Thymus (tissue), 11 donors: ENCODE data around the gene CNTN1. TPM values are rescaled to one million over a fixed set of nuclear protein-coding genes. Genes with fewer than 3 reads are reported as not detected.

Experiments used
- DNase-seq, 9 donors: peaks; one replicate each; pipeline ENCODE4 v3.0.0-alpha.2; 2013; ENCODE audit warnings: low spot score in 9 of 9, low read depth in 6 of 9, missing footprints in 1 of 9
- H3K27ac ChIP-seq, 2 donors: one replicate each; pipeline ENCODE4 v1.5.1; 2013; ENCODE audit warnings: control low read depth in 1 of 2, low read depth in 1 of 2, low read length in 1 of 2, mild to moderate bottlenecking in 1 of 2, moderate library complexity in 1 of 2
- H3K27me3 ChIP-seq, 2 donors: one replicate each; pipeline ENCODE4 v1.5.1; 2013; ENCODE audit warnings: low read length in 1 of 2; ENCODE audit not compliant: control insufficient read depth in 2 of 2, insufficient read depth in 1 of 2
- H3K36me3 ChIP-seq, 2 donors: one replicate each; pipeline ENCODE4 v1.5.1; 2013; ENCODE audit warnings: low read length in 1 of 2, mild to moderate bottlenecking in 1 of 2, moderate library complexity in 1 of 2; ENCODE audit not compliant: control insufficient read depth in 2 of 2, insufficient read depth in 2 of 2
- H3K4me1 ChIP-seq, 2 donors: one replicate each; pipeline ENCODE4 v1.5.1; 2013; ENCODE audit warnings: low read length in 2 of 2; ENCODE audit not compliant: control insufficient read depth in 2 of 2, insufficient read depth in 2 of 2
- H3K4me3 ChIP-seq, 2 donors: one replicate each; pipeline ENCODE4 v1.5.1; 2013; ENCODE audit warnings: low read length in 2 of 2, control low read depth in 1 of 2, mild to moderate bottlenecking in 1 of 2
- H3K9me3 ChIP-seq, 2 donors: one replicate each; pipeline ENCODE4 v1.5.1; 2013; ENCODE audit warnings: low read length in 1 of 2, mild to moderate bottlenecking in 1 of 2; ENCODE audit not compliant: control insufficient read depth in 2 of 2, insufficient read depth in 1 of 2
- WGBS: extraction: QIAGEN DNeasy Blood & Tissue Kit; methylation state at CpG from one replicate; pipeline ENCODE4 v1.1.7; 2013; 5-methylcytosine and 5-hydroxymethylcytosine counted together
- polyA plus RNA-seq: library from polyadenylated mRNA; stranded (reverse); fragments of 200-250 nt; gene quantifications from one replicate; pipeline ENCODE4 v1.2.3, GENCODE V29; 2013
- total RNA-seq: library from RNA; stranded (reverse); fragments of 120-200 nt; gene quantifications from one replicate; pipeline ENCODE4 v1.2.4, GENCODE V29; 2013
- donor health status: healthy.

CNTN1 gene
- total and polyA plus RNA-seq, 2 donors: 0.27 to 5.6 TPM

DNA sequence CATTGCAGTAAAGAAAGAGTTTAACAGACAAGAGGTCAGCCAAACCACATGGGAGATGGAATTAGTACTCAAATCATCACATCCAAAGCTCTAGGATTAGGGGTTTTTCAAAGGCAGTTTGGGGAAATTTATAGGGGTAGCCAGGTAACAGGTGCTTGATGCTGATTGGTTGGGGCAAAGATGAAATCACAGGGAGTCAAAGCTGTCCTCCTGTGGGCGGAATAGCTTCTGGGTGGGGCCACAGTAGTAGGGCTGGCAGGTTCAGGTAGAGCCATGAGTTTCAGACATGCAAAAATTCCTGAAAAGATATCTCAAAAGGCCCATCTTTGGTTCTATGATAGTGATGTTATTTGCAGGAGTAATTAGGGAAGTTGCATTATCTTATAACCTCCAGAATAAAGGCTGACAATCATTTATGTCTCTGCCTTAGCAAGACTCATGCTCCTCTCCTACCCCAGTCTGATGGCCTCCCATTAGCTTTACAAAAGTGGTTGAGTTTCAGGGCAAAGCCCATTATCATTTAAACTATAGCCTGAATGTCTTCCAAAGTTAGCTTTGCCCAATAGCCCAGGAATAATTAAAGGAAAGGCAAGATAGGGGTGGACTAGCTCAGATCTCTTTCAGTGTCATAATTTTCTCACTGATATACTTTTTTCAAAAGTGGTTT lies 42.1 kb upstream of the CNTN1 start:
- H3K27me3 ChIP-seq: no peaks in the 10 kb centered on the region
- 88% methylated on average over 1 of the region's 1 CpG for WGBS
- no peaks in the 10 kb centered on the region for H3K9me3 ChIP-seq
- DNase-seq: no peak
- no peaks in the 10 kb centered on the region for H3K36me3 ChIP-seq
- no peak overlapping the region for H3K4me3 ChIP-seq
- no peak overlapping the region for H3K27ac ChIP-seq
- no peaks in the 10 kb centered on the region for H3K4me1 ChIP-seq

DNA sequence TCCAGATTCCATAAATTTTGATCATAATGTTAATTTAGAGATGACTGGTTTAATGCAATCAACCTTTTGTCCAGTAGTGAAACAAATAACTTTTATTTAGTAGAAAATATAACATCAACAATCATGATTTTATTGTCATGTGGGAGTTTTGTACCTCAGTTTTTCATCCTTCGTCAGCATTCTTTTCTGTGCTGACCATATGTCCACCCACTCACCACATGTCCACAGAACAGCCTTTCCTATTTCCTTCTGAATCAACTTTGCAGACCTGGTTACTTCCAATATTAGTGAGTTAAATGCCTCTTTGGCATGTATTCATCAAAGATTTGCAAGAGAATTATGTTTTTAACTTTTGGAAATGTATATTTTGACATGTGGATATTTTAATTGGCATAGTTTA lies 36.8 kb upstream of the CNTN1 start:
- H3K27me3 ChIP-seq: no peaks in the 10 kb centered on the region
- DNase-seq: no peak
- H3K4me3 ChIP-seq: no peak overlapping the region
- no peaks in the 10 kb centered on the region for H3K36me3 ChIP-seq
- H3K4me1 ChIP-seq: no peaks in the 10 kb centered on the region
- no peaks in the 10 kb centered on the region for H3K9me3 ChIP-seq
- no peak overlapping the region for H3K27ac ChIP-seq
- 92% methylated on average over 1 of the region's 1 CpG for WGBS

DNA sequence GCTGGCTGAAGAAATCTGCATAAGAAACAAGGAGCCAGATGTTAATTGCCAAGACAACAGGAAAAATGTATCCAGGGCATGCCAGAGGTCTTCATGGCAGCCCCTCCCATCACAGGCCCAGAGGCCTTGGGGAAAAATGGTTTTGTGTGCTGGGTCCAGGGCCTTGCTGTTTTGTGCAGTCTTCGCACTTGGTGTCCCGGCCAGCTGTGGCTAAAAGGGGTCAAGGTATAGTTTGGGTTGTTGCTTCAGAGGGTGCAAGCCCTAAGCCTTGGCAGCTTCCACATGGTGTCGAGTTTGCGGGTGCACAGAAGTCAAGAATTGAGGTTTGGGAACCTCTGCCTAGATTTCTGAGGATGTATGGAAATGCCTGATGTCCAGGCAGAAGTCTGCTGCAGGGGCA lies 29.9 kb upstream of the CNTN1 start:
- peaks cover 0 to 6% of the 10 kb centered on the region in 2 donors for H3K9me3 ChIP-seq
- WGBS: 96% methylated on average over 4 of the region's 4 CpGs
- H3K27ac ChIP-seq: no peak overlapping the region
- no peak for DNase-seq
- no peak overlapping the region for H3K4me3 ChIP-seq
- H3K4me1 ChIP-seq: no peaks in the 10 kb centered on the region
- no peaks in the 10 kb centered on the region for H3K27me3 ChIP-seq
- no peaks in the 10 kb centered on the region for H3K36me3 ChIP-seq

DNA sequence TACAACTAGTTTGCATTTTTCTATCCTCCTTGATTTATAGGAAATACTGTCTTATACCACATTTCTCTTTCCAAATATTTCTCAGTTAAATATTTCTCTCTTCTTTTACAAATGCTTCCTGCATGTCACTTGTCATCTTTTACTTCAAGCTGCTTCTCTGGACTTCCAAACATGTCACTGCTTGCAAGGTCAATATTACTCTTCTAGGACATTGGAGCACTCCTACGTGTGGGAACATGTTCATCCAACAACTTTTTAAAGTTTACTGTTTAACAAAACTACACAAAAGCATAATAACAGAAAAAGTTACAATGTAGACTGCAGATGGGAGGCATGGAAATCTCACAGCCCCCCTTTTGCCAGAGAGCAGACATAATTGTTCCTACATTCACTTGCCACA lies 28.5 kb upstream of the CNTN1 start:
- DNase-seq: no peak
- Histone ChIP-seq H3K9me3 (peaks cover 0 to 6% of the 10 kb centered on the region in 2 donors), H3K27ac (no peak overlapping the region), H3K4me1 (no peaks in the 10 kb centered on the region), H3K36me3 (no peaks in the 10 kb centered on the region), H3K4me3 (no peak overlapping the region), H3K27me3 (no peaks in the 10 kb centered on the region)
- 91% methylated on average over 1 of the region's 1 CpG for WGBS

DNA sequence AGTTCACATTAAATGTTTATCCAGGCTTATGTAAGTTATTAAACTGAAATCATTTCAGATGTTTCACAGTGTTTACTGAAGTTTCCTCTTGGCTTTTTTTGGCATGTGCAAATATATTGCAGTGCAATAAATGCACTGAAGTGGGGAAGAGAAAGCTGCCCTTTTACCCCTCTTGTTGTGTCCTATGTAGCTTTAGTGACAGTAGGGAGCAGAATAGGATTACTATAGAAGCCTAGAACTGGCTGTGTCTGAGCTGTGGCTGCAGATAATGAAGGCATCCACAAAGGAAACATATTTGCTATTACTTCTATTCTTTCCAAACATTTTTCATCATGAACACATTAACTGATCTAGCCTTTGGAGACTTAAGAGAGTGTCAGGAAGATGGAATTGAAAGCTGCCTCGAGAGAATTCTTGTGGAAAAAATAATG lies 24.1 kb upstream of the CNTN1 start:
- Histone ChIP-seq H3K27me3 (no peaks in the 10 kb centered on the region), H3K9me3 (no peaks in the 10 kb centered on the region), H3K4me3 (no peak overlapping the region), H3K36me3 (no peaks in the 10 kb centered on the region), H3K27ac (no peak overlapping the region), H3K4me1 (no peaks in the 10 kb centered on the region)
- DNase-seq: no peak
- 64% methylated on average over 1 of the region's 1 CpG for WGBS

DNA sequence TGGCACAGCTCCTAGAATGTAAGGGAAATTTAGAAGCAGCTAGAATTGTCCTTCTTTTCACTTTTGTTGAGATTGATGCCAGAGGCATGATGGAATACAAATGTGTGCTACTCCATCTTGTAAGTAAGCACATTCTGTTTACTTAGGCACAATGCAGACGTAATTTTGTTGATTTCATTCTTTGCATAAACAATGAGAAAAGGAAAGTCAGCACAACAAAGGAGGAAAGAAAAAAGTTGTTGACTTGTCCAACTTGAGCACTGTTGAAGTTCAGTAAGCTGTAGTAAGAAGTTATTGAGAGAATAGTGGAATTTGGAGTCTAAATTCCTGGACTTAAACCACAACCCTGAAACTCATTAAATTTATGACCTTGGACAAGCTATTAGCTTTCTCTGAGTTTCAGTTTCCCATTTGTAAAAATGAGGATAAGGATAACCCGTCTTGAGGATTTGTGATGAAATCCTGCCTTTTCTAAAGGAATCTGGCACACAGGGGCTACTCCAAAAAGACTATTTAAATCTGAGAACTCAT lies 19.4 kb upstream of the CNTN1 start:
- H3K27me3 ChIP-seq: no peaks in the 10 kb centered on the region
- no peaks in the 10 kb centered on the region for H3K9me3 ChIP-seq
- no peak overlapping the region for H3K27ac ChIP-seq
- DNase-seq: peak in 1 of 9 donors; percentile 1
- 48% methylated on average over 2 of the region's 2 CpGs for WGBS
- no peak overlapping the region for H3K4me3 ChIP-seq
- no peaks in the 10 kb centered on the region for H3K36me3 ChIP-seq
- H3K4me1 ChIP-seq: no peaks in the 10 kb centered on the region

DNA sequence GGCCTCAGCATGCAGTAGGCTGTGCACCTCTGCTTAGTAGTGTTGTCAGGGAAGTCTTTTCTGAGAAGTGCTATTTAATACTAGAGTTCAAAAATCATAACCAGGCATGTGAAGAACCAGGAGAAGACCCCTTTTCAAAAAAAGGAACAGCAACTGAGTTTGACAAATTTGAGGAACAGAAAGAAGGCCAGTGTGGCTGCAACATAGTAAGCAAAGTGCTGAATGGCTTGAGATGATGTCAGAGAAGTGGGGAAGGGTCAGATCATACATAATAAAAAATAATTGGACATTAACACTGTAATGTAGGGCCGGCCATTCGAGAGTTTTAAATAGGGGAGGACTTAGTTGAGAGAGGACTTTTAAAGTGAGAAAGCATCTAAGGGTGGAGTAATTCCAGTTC lies 11.1 kb upstream of the CNTN1 start:
- H3K9me3 ChIP-seq: no peaks in the 10 kb centered on the region
- no peaks in the 10 kb centered on the region for H3K4me1 ChIP-seq
- H3K36me3 ChIP-seq: no peaks in the 10 kb centered on the region
- H3K27ac ChIP-seq: no peak overlapping the region
- H3K27me3 ChIP-seq: no peaks in the 10 kb centered on the region
- DNase-seq: no peak
- WGBS: 98% methylated on average over 2 of the region's 2 CpGs
- no peak overlapping the region for H3K4me3 ChIP-seq

DNA sequence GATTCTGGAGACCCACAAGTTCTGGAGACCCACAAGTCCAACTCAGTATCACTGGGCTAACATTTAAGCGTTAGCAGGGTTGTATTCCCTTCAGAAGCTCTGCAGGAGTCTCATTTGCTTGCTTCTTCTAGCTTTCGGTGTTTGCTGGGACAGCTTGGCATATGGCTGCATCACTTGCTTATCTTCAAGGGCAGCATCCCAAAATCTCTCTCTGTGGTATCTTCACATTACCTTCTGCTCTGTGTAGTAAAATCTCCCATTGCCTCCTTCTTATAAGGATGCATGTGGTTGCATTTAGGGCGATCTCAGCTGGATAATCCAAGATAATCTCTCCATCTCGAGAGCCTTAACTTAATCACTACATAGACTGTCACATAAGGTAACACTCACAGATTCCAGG lies 7.3 kb upstream of the CNTN1 start:
- no peak for DNase-seq
- Histone ChIP-seq H3K9me3 (no peaks in the 10 kb centered on the region), H3K4me3 (no peak overlapping the region), H3K27ac (no peak overlapping the region), H3K27me3 (no peaks in the 10 kb centered on the region), H3K4me1 (no peaks in the 10 kb centered on the region), H3K36me3 (no peaks in the 10 kb centered on the region)
- WGBS: 84% methylated on average over 4 of the region's 4 CpGs

DNA sequence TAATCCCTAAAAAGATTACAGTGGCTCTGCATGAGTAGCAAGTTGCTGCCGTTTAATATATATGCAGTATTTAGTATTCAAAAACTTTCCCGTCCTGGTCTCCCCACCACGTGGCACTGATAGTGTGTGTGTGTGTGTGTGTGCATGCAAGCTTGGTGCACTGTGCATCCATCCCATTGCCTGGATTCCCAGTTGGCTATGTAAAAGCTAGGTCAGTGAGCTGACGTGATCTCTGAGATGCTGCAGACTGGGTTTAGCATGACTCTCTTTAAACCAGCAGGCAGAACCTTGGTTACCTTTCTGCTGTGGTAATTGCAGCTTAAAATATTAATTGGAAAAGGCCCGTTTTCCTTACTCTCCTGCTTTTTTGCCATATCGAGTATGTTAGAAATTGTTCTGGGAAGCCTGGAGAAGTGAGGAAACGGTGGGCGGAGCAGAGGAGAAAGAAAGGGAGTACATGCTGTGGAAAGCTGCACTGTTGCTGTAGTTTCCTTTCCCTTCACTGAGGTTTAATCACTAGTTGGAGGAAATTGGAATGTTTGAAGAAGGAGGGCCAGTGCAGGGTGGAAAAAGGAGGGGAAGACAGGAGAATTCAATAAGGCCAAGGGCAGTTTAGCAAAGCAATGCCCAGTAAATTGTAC lies 4.0 kb upstream of the CNTN1 start:
- DNase-seq: no peak
- Histone ChIP-seq H3K4me3 (no peak overlapping the region), H3K27ac (no peak overlapping the region), H3K36me3 (no peaks in the 10 kb centered on the region), H3K27me3 (peaks cover 10 to 19% of the 10 kb centered on the region in 2 donors), H3K4me1 (no peaks in the 10 kb centered on the region), H3K9me3 (no peaks in the 10 kb centered on the region)
- 84% methylated on average over 8 of the region's 8 CpGs for WGBS
